Loucy (cell line): ENCODE results near the gene SH3GLB1.

Experiments used
- EZH2phosphoT487 ChIP-seq: fragments of 200-600 bp; IDR thresholded peaks from 2 replicates; pipeline ENCODE4 v1.6.1; 2018; ENCODE audit warnings: antibody characterized with exemption, mild to moderate bottlenecking, moderate library complexity, borderline replicate concordance
- TF ChIP-seq, protein P1 (sequence below): fragments of 200-600 bp; sonication (generic); conservative IDR thresholded peaks from 2 replicates; pipeline ENCODE4 v1.5.1; 2014; ENCODE audit warnings: mild to moderate bottlenecking, antibody characterized with exemption, low read length

DNA sequence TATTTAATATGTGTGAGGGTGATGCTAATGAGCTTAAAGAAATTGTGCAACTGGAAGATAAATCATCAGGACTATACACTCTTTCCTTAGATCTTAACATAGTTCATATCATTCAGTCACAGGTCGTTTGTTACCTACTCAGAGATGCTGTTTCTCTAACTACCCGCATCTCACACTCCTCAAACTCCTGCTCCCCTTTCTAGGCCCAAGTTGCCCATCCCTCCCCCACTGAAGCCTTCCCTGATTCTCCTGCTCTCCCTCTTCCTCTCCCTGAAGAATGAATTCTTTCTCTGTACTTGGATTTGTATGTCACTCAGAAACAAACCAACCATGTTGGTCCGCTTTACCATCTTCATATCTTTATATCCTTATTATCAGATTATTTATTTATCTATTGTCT lies 9.1 kb downstream of the SH3GLB1 start:
- TF ChIP-seq, protein P1, sequence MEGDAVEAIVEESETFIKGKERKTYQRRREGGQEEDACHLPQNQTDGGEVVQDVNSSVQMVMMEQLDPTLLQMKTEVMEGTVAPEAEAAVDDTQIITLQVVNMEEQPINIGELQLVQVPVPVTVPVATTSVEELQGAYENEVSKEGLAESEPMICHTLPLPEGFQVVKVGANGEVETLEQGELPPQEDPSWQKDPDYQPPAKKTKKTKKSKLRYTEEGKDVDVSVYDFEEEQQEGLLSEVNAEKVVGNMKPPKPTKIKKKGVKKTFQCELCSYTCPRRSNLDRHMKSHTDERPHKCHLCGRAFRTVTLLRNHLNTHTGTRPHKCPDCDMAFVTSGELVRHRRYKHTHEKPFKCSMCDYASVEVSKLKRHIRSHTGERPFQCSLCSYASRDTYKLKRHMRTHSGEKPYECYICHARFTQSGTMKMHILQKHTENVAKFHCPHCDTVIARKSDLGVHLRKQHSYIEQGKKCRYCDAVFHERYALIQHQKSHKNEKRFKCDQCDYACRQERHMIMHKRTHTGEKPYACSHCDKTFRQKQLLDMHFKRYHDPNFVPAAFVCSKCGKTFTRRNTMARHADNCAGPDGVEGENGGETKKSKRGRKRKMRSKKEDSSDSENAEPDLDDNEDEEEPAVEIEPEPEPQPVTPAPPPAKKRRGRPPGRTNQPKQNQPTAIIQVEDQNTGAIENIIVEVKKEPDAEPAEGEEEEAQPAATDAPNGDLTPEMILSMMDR = no peak
- no peak for TF ChIP-seq EZH2phosphoT487
